Left lung (tissue), 10 donors: ENCODE data around the gene FAM20C. TPM values are rescaled to one million over a fixed set of nuclear protein-coding genes. Genes with fewer than 3 reads are reported as not detected.

Source experiments
- ATAC-seq: fragments of 200-7000 bp; cut with Tn5 transposase; one replicate; pipeline ENCODE4 v1.9.1; 2020; ENCODE audit warnings: moderate library complexity
- DNase-seq, 4 donors: peaks; one replicate each; pipeline ENCODE4 v3.0.0-alpha.2; 2013 to 2020
- H3K27ac ChIP-seq, 2 donors: fragments of 200-600 bp; sonication (generic) in 1 of 2; one replicate each; pipeline versions ENCODE4 v1.5.0 to v1.8.0; 2020 to 2021
- H3K27me3 ChIP-seq, 2 donors: fragments of 200-600 bp; sonication (generic) in 1 of 2; one replicate each; pipeline versions ENCODE4 v1.5.0 to v1.8.0; 2020 to 2021
- H3K36me3 ChIP-seq, 2 donors: fragments of 200-600 bp; sonication (generic) in 1 of 2; one replicate each; pipeline versions ENCODE4 v1.5.0 to v1.8.0; 2020 to 2021
- H3K4me1 ChIP-seq, 2 donors: fragments of 200-600 bp; one replicate each; pipeline ENCODE4 v1.8.0; 2021
- H3K4me3 ChIP-seq, 2 donors: fragments of 200-600 bp; sonication (generic) in 1 of 2; one replicate each; pipeline versions ENCODE4 v1.5.0 to v1.8.0; 2020 to 2021; ENCODE audit warnings: mild to moderate bottlenecking in 1 of 2
- H3K9me3 ChIP-seq, 2 donors: fragments of 200-600 bp; sonication (generic) in 1 of 2; one replicate each; pipeline versions ENCODE4 v1.5.0 to v1.8.0; 2020 to 2021
- intact Hi-C, 2 donors: fragments of 100-400 bp; cut with DNase I; formaldehyde crosslinking; loops; one replicate each; pipeline versions ENCODE4 v1.11.2 to v1.14.2; 2022
- polyA plus RNA-seq, 6 donors: library from polyadenylated mRNA; unstranded; fragments of 120-200 nt; gene quantifications; one replicate each; pipeline ENCODE4 v1.2.1, GENCODE V29; 2013; ENCODE audit not compliant: insufficient read length in 6 of 6
- total RNA-seq, 2 donors: library from RNA; stranded (reverse); fragmentation: NEBNext Ultra II Directional; extraction: Animal tissue kit (Norgen Biotek cat#: 25700); gene quantifications; one replicate each; pipeline ENCODE4 v1.2.1, GENCODE V29; 2021
- TF ChIP-seq, protein P1 (sequence below), 2 donors: fragments of 200-600 bp; sonication (generic) in 1 of 2; IDR thresholded peaks; one replicate each; pipeline versions ENCODE4 v1.5.0 to v1.8.0; 2021; ENCODE audit warnings: antibody characterized with exemption in 2 of 2
- donor health status: DM: no; HTN: yes; CAD: no.
- donor health status: DM: no; HTN: no; CAD: no.

Gene FAM20C
- total and polyA plus RNA-seq, 8 donors, result 21.2 to 75.5 (median 31.8) TPM

DNA sequence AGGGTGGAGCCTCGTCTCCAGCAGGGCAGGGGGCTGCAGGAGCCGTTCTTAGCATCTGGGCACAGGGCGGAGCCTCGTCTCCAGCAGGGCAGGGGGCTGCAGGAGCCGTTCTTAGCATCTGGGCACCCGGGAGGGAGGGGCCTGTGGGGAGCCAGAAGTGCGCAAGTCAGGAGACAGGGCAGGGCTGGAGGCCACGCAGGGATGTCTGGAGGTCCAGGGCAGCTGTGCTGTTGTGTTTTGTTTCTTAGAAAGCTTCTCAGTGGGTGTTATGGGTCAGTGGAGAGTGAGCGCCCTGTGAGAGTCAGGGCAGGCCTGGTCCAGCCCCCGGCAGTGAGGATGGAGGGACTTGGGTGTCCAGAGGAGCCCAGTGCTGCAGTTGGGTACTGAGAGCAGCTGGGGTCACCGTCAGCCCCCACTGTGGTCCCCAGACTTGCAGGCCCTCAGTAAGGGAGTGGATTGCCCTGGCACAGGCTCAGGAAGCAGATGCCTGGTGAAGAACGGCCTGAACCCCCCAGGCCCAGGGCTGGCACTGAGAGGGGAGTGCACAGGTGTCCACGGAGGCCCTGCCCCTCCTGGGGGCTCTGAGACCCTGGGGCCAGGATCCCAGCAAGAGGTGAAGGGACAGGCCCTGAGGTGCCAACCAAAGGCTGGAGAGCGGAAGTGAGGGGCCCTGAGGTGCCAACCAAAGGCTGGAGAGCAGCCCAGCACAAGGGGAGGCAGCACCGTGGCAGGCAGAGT, 29.8 kb downstream of the FAM20C start:
- TF ChIP-seq, protein P1, sequence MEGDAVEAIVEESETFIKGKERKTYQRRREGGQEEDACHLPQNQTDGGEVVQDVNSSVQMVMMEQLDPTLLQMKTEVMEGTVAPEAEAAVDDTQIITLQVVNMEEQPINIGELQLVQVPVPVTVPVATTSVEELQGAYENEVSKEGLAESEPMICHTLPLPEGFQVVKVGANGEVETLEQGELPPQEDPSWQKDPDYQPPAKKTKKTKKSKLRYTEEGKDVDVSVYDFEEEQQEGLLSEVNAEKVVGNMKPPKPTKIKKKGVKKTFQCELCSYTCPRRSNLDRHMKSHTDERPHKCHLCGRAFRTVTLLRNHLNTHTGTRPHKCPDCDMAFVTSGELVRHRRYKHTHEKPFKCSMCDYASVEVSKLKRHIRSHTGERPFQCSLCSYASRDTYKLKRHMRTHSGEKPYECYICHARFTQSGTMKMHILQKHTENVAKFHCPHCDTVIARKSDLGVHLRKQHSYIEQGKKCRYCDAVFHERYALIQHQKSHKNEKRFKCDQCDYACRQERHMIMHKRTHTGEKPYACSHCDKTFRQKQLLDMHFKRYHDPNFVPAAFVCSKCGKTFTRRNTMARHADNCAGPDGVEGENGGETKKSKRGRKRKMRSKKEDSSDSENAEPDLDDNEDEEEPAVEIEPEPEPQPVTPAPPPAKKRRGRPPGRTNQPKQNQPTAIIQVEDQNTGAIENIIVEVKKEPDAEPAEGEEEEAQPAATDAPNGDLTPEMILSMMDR (IDR thresholded peaks at IDR 0.05), result no peak
- Histone ChIP-seq H3K4me1 (peaks cover 0 to 4% of the 10 kb centered on the region in 2 donors), H3K9me3 (no peaks in the 10 kb centered on the region), H3K27ac (no peak overlapping the region), H3K36me3 (peaks cover 0 to 38% of the 10 kb centered on the region in 2 donors), H3K4me3 (no peak overlapping the region), H3K27me3 (no peaks in the 10 kb centered on the region)
- DNase-seq (no peak), ATAC-seq (no peak)
- intact Hi-C loops, result no loop called here

DNA sequence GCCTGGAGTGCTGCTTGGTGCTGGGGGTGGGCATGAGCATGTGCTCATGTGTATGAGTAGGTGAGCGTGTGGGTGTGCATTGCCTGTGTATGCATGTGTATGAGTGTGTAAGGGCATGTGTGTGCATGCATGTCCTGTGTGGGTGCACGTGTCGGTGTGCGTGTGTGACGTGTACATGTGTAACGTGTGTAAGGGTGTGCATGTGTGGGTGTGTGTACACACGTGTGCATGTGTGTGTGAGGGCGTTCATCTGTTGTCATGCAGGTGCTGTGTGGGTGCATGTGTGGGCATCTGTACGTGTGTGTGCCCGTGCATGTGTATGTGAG, 30.3 kb downstream of the FAM20C start:
- DNase-seq (no peak), ATAC-seq (no peak)
- peaks cover 0 to 4% of the 10 kb centered on the region in 2 donors for H3K4me1 ChIP-seq
- H3K4me3 ChIP-seq, result no peak overlapping the region
- H3K36me3 ChIP-seq, result peaks cover 0 to 33% of the 10 kb centered on the region in 2 donors
- no peak overlapping the region for H3K27ac ChIP-seq
- intact Hi-C loops, result no loop called here
- no peaks in the 10 kb centered on the region for H3K9me3 ChIP-seq
- H3K27me3 ChIP-seq, result no peaks in the 10 kb centered on the region
- TF ChIP-seq, protein P1 (IDR thresholded peaks at IDR 0.05), result no peak

- ATAC-seq, result no peak
- H3K9me3 ChIP-seq, result no peaks in the 10 kb centered on the region
Observed at GRCh38 chr7:223118-223800, 30.9 kb downstream of the FAM20C start.

GRCh38 chr7:223861-224260, 31.5 kb downstream of the FAM20C start:
- Histone ChIP-seq H3K27me3 (no peaks in the 10 kb centered on the region), H3K27ac (no peak overlapping the region), H3K4me3 (no peak overlapping the region), H3K36me3 (peaks cover 0 to 30% of the 10 kb centered on the region in 2 donors), H3K9me3 (no peaks in the 10 kb centered on the region), H3K4me1 (peaks cover 0 to 4% of the 10 kb centered on the region in 2 donors)
- ATAC-seq, result no peak
- intact Hi-C loops, result no loop called here
- DNase-seq, result no peak
- TF ChIP-seq, protein P1 (IDR thresholded peaks at IDR 0.05), result no peak

More at GRCh38 chr7:223118-223800, 30.9 kb downstream of the FAM20C start:
- TF ChIP-seq, protein P1 (IDR thresholded peaks at IDR 0.05), result no peak
- H3K36me3 ChIP-seq, result peaks cover 0 to 30% of the 10 kb centered on the region in 2 donors
- DNase-seq, result no peak
- intact Hi-C loops, result no loop called here
- peaks cover 0 to 4% of the 10 kb centered on the region in 2 donors for H3K4me1 ChIP-seq
- no peaks in the 10 kb centered on the region for H3K27me3 ChIP-seq
- no peak overlapping the region for H3K4me3 ChIP-seq
- no peak overlapping the region for H3K27ac ChIP-seq

DNA sequence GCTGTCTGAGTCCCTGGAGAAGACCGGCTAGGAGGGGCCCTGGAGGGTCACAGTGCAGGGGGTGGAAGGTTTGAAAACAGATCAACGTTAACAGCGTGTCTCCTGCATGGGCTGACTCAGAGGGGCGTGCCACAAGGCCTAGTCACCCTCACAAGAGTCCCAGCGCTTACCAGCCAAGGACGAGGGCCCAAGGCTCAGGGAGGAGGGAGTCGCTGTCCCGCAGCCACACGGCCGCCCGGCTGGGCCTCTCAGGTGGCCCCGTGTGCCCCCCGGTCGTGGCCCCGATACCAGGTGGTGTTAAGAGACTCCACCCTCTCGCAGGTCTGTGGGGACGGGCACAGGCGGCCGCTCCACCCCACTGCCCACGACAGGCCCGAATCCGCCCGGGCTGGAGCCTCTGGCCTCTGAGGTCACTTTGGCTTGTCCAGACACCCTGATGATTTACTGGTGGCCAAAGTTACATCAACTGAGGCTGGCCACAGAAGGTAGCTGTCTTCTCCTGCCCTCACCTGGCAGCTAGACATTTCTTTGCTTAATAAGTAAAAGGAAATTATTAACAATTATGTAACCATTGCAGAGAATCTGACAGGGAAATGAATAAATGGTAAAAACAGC, 34.0 kb downstream of the FAM20C start:
- TF ChIP-seq, protein P1 (IDR thresholded peaks at IDR 0.05), result no peak
- no peaks in the 10 kb centered on the region for H3K27me3 ChIP-seq
- no peaks in the 10 kb centered on the region for H3K9me3 ChIP-seq
- no peak for ATAC-seq
- no peak for DNase-seq
- no peak overlapping the region for H3K27ac ChIP-seq
- H3K4me1 ChIP-seq, result no peaks in the 10 kb centered on the region
- H3K4me3 ChIP-seq, result no peak overlapping the region
- H3K36me3 ChIP-seq, result peaks cover 0 to 19% of the 10 kb centered on the region in 2 donors
- intact Hi-C loops, result no loop called here
